VCaP (cell line): ENCODE data around the gene ROBO1.

Experiments
- H3K27ac ChIP-seq: fragments of 450-650 bp; 2 replicates; pipeline ENCODE4 v1.5.1; 2017
- CTCF ChIP-seq: fragments of 450-650 bp; conservative IDR thresholded peaks from 2 replicates; pipeline ENCODE4 v1.5.1; 2017; ENCODE audit warnings: mild to moderate bottlenecking, moderate library complexity

ROBO1 gene

GRCh38 chr3:78863306-78864203, 904.2 kb downstream of the ROBO1 start:
- H3K27ac ChIP-seq = no peak overlapping the region
- no peak for TF ChIP-seq CTCF

GRCh38 chr3:78861156-78861555, 906.6 kb downstream of the ROBO1 start:
- no peak for TF ChIP-seq CTCF
- no peak overlapping the region for H3K27ac ChIP-seq

GRCh38 chr3:78860567-78860966, 907.2 kb downstream of the ROBO1 start:
- no peak for TF ChIP-seq CTCF
- no peak overlapping the region for H3K27ac ChIP-seq

GRCh38 chr3:78858910-78859309, 908.9 kb downstream of the ROBO1 start:
- no peak overlapping the region for H3K27ac ChIP-seq
- no peak for TF ChIP-seq CTCF

- H3K27ac ChIP-seq = no peak overlapping the region
- no peak for TF ChIP-seq CTCF
These were observed 909.6 kb downstream of the ROBO1 start for GRCh38 chr3:78858174-78858573.

- H3K27ac ChIP-seq = no peak overlapping the region
- TF ChIP-seq CTCF = no peak
These were observed 910.2 kb downstream of the ROBO1 start for GRCh38 chr3:78857494-78858111.

GRCh38 chr3:78856164-78856563, 911.6 kb downstream of the ROBO1 start:
- H3K27ac ChIP-seq = no peak overlapping the region
- TF ChIP-seq CTCF = no peak
